NCI-H1092 treated with DMSO at 0.1 percent for 48 hours (cell line): Measurements from ENCODE around the gene ACOT11.

ENCODE experiments used
- DNase-seq: peaks from one replicate; lab custom pipeline; 2025; lab: John Stamatoyannopoulos, UW

The ACOT11 gene

DNA sequence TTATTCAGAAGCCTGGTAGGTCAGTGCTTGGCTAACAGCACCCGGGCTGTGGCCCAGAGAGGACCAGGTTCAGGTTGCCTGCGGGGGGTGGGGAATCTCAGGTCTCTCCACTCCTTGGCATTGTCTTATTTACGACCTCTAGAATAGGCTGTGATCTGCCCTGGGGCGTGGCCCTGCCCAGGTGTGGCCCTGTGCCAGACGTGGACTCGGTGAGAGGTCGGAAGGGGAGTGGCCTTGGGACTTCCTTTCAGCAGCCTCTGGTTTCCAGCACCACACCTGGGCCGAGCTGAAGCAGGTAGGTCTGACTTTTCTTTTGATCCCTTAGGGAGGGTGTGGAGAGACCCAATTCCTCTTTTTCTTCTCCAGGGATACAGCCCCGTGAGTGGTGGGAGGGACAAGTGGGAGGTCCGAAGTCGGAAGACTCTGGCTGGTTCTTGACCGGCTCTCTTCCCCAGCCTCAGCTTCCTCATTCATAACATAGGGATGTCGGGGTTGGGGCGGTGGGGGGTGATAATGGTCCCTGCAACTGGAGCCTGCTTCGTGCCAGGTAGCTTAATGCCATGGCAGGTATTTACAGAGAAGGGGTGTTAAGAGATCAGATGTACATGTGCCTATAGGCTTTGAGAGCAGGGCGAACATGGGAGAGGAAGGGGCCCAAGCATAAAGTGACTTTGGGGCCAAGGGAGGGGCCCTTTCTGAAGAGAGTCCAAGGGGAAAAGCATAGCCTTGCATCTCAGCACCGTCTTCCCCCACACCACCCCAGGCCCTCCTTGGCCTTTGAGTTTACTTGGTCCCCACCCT is 16.5 kb downstream of the ACOT11 start:
- no peak for DNase-seq

DNA sequence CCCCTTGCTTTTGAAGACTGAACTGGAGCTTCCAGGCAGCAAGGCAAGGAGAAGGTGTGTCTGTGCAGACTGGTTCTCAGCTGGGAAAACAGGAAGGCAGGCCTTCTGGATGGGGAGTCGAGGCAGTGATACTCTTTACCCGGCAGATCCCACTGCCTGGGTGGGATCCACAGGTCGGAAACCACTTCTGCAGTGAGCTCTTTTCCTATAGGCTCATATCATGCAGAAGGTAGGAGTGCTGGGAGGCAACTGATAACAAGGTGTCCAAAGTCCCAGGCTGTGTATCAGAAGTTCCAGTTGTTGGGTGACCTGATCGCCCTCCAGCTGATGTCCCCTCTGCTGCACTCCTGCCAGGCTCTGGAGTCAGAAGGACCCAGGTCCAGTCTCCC is 17.1 kb downstream of the ACOT11 start:
- DNase-seq = no peak

DNA sequence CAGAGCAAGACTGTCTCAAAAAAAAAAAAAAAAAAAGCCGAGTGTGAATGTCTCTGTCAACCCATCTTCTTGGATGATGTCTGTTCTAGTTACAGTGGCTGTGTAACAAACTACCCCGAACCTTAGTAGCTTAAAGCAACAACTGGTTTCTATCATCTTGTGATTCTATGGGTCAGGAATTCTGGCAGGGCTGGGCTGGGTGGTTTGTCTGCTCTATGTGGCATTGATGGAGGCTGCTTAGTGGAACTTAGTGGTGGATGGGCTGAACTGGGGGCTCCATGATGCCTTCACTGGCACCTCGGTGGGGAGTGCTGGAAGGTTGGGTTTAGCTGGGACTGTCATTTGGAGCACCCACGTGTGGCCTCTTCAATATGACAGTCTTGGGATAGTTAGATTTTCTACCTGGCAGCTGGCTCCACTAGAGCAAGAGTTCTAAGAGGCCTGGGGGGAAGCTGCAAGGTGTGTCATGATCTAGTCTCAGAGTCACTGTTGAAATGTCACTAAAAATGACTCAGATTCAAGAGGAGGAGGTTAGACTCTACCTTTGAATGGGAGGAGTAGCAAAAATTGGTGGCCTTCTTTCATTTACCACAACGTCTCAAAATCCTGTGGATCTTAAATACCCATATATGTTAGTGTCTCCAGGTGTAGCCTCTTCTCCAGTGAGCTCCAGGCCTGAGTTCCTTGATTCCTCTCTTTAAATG is 18.6 kb downstream of the ACOT11 start:
- no peak for DNase-seq

DNA sequence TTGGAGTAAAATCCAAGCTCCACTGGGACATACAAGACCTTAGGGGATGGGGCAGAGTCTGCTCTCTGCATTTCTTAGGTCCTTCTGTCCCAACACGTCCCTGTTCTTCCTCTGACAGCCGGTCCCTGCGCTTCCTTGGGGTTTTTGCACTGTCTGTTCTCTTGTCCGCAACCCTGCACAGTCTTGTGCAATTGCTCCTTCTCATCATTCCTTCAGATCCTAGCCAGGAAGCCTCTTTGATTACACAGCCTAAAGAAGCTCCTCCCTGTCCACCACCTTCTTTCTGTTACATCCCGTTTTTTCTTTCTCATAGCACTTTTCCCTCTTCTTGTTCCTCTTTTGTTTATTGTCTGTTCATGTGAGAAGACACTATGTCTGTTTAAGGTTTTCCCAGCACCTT is 19.9 kb downstream of the ACOT11 start:
- no peak for DNase-seq

GRCh38 chr1:54569339-54569738 is 21.3 kb downstream of the ACOT11 start:
- no peak for DNase-seq

DNA sequence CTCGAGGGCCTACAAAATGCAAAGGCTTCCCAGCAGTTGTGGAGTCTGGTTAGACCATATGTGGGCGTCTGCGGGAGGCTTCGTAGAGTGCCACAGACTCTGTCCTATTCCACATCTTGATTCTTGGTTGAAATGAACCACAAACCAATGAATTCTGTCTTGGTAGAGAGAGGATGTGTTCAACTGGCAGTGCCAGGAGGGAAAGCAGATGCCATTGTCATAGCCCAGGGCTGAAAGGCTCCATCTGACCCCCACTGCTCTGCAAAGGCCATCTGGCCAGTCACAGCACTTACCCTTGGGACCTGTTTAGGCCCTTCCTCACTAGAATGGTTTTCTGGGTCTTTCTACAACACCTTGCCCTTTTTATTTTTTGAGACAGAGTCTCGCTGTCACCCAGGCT is 22.1 kb downstream of the ACOT11 start:
- no peak for DNase-seq

DNA sequence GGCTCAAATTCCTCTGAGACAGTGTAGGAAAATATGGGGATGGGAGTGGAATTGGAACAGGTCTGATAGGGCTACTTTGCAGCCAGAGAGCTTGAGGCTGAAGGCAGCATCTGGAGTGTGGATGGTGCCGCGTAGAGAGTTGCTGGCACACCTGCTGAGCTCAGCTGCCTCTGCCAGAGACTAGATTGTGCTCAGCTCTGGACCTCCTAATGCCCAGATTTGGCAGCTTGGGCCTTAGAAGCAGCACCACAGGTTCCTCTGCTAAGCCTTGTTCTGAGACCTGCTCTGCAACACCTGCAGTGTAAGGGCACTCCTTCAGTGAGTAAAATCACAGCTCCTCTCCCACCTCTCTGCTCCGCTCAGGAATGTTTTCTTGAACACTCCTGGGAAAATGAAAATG is 23.3 kb downstream of the ACOT11 start:
- DNase-seq = no peak

DNA sequence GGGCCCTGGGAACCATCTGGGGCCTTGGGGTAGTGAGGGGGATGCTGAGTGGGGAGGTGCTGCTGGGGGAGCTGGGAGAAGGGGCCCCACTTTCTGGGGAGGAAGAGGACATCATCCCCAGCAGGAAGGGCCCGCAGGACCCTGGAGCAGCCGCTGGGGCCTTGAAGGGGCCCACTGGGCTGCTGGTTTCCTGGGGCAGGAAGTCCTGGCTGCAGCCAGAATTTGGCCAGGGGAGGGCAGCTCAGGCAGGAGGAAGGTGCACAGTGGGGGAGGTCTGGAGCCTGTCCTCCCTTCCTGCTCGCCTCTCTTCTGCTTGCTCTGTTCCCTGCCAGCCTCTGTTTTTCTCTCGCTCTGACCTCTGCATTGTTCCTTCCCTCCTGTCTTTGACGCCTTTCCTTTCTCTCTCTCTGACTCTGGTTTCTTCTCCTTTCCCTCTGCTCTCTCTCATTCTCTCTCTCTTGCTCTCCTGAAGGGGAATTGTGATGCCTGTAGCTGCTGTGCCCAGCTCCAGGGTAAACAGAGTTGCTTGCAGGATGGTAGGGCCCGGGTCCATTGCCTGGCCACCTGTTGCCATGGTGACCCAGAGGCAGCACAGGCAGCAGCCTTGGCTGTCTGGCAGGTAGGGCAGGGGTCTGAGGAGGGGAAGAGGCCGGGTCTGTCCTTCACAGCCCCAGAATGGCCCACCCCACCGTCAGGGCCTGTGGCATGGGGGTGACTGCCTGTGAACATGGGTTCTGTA is 23.9 kb downstream of the ACOT11 start:
- no peak for DNase-seq

DNA sequence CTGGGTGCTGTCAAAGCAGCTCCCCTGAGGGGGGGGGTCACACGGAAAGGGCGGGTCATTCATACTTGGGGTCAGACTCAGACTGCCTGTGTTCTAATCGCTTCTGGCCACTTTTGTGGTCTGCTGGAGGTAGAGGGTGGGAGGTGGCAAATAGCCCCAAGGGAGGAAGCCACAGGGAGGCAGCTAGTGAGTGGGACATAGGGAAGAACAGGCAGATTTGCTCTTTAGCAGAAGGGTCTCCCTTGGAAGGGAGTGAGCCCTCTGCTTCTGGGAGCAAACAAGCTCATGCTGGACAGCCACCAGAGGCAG is 24.5 kb downstream of the ACOT11 start:
- no peak for DNase-seq

- DNase-seq = no peak
These were observed 26.2 kb downstream of the ACOT11 start for GRCh38 chr1:54574158-54574778.

DNA sequence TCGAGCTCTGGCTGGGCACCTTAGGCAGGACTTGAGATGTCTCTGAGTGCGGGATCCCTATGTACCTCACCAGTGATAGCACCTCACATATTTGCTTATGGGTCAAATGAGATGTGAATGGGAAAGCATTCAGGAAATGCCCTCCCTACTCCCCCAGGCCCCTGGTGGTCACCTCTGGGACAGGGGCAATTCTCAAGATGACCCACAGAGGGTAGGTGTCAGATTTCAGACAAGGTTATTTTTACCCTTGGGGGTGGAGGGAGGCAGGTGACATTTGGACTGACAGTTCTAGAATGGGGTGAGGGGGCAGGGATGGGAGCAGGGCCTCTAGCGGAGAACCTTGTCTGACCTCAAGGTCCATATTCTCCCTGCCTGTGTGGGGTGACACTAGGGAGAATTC is 27.1 kb downstream of the ACOT11 start:
- no peak for DNase-seq

DNA sequence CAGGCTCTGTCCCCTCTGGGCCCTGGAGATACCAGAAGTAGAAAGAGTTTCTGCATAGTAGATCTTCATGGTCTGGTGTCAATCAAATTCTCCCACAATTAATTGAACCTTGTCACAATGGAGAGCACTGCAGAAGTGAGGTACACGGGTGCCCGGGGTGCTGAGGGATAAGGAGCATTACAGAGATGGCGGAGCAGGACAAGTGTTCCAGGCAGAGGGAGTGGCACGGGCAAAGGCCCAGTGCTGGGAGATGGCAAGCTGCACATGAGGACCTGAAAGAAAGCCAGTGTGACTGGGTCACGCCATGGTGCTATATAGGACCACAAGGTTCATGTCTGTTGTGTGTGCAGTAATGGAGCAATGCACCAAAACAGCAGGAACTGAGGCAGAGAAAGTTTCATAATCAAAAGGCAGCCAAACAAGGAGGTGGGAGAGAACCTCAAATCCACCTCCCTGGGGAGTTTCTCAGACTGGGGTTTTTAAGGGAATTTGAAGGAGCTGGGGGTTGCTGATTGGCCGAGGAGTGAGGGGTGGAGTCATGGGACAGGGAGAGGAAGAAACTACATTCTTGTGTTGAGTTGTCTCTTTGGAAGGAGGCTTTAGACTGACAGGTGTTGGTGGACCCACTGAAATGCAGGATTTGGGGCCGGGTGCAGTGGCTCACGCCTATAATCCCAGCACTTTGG is 27.7 kb downstream of the ACOT11 start:
- DNase-seq = no peak

GRCh38 chr1:54577612-54578011 is 29.6 kb downstream of the ACOT11 start:
- no peak for DNase-seq

DNA sequence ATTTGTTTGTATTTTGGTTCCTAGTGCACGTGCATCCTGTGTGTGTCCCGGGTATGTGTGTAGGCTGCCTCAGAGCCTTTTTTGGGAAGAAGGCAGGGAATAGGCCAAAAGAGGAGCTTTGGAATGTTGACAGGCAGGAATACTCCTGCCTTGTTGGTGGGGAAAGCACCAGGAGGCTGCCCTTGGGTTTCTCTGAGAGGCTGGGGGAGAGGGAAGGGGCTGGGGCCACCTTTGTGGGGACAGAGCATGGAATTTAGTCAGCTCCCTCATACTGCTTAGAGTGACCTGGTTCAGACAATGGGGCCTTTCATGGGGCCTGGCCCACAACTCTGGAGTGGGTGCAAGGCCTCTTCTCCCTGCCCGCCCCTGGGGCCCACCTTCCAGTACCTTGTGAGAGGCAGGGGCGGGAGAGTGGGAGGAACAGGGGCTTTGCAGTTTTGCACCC is 31.3 kb downstream of the ACOT11 start:
- no peak for DNase-seq

- DNase-seq = no peak
These were observed 33.0 kb downstream of the ACOT11 start for GRCh38 chr1:54580856-54581550.

DNA sequence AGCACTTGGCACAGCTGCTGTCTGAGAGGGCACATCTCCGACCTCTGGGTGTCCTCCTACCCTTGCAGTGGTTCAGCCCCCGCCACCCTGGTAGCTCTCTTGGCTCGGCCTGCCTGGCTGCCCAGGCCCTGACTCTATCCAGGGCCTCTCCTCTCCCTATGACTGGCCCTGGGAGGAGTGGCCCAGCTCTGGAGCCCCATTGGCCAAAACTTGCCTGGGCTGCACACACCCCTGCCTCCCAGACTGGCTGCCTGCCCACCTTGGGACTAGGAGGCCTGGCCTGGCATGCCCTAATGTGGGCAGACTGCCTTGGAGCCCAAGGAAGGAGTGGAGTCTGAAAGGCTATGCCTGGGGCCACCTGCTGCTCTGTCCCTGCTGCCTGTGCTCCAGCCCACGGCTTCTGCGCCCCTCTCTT is 33.6 kb downstream of the ACOT11 start:
- DNase-seq = no peak

GRCh38 chr1:54582566-54583306 is 34.7 kb downstream of the ACOT11 start:
- no peak for DNase-seq

DNA sequence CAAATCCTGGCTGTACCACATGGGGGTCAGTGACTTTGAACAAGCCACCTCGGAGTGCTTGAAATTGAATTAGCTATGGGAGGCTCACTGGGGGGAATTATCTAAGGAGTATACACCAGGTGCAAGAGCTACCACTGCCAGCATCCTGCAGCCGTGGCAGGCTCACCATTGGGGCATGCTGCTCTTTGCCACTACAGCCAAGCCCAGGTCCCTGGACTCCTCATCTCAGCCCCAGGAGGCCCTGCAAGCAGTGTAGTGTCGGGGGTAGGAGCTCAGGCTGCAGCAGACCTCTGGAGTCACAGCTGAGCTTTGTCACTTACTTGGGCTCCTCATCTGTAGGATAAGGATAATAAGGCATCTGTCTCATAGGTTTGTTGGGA is 35.3 kb downstream of the ACOT11 start:
- DNase-seq = no peak

GRCh38 chr1:54583871-54584270 is 35.8 kb downstream of the ACOT11 start:
- no peak for DNase-seq

DNA sequence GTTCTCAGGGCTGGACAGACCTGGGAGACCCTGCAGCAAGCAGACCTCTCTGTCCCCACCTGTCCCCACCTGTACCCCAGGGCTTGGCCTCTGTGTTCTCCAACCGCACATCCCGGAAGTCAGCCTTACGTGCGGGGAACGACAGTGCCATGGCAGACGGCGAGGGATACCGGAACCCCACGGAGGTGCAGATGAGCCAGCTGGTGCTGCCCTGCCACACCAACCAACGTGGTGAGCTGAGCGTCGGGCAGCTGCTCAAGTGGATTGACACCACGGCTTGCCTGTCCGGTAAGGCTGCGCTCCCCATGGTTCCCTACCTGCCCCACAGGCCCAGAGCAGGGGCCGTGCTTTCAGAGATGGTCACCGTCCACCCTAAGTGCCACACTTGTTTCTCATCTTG is 36.5 kb downstream of the ACOT11 start:
- no peak for DNase-seq
